HG03103 (cell line): ENCODE measurements around the gene KRT6C.
"Not testable (repeated sequence)": the region's sequence is repeated elsewhere in the genome, so short reads cannot be mapped to it uniquely, and the experiment has no call there.

Experiments
- ATAC-seq: cut with Tn5 transposase; IDR thresholded peaks from one replicate; pipeline ENCODE4 v1.9.1; 2021; ENCODE audit warnings: low read depth; ENCODE audit not compliant: unreplicated experiment

KRT6C gene

DNA sequence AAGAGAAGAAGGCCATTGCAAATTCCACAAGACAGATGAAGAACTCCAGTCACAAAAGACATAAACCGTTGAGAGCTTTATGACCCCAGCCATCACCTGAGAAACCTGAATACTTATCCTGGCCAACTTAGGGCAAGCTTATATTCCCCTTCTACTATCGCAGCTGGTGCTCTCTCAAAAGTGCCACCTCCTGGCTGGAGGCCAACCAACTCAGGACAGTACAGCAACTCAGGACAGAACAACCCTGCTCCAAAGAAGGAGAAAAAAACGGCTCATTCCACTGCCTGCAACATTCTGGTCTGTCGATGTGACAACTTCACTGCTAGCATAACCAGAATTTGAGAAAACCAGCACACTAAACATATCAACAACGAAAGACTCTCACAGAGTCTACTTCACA lies 11.9 kb downstream of the KRT6C start:
- ATAC-seq = no peak

DNA sequence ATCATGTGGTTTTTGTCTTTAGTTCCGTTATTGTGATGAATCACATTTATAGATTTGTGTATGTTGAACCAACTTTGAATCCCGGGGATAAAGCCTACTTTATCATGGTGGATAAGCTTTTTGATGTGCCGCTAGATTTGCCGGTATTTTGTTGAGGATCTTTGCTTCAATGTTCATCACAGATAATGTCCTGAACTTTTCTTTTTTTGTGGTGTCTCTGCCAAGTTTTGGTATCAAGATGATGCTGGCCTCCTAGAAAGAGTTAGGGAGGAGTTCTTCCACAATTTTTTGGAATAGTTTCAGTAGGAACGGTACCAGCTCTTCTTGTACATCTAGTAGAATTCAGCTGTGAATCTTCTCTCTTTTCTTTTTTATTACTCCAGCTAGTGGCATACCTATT lies 14.7 kb downstream of the KRT6C start:
- no peak for ATAC-seq

DNA sequence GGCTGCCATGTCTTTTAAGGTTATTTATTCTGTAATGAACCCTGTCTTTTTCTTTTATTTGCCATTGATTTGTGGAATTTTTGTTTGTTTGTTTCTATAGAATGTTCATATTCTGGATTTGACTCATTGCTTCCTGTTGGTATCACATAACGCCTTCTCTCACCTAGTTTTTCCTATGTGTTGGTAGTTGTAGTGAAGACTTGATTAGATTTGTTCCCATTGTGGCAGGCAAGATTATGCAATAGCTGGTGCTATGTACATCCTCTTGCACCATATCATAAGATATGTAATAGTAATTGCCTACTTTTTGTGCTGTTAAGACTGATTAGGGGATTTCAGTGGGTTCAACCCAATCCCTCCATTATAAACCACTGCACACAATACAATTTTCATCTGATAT lies 17.8 kb downstream of the KRT6C start:
- no peak for ATAC-seq

DNA sequence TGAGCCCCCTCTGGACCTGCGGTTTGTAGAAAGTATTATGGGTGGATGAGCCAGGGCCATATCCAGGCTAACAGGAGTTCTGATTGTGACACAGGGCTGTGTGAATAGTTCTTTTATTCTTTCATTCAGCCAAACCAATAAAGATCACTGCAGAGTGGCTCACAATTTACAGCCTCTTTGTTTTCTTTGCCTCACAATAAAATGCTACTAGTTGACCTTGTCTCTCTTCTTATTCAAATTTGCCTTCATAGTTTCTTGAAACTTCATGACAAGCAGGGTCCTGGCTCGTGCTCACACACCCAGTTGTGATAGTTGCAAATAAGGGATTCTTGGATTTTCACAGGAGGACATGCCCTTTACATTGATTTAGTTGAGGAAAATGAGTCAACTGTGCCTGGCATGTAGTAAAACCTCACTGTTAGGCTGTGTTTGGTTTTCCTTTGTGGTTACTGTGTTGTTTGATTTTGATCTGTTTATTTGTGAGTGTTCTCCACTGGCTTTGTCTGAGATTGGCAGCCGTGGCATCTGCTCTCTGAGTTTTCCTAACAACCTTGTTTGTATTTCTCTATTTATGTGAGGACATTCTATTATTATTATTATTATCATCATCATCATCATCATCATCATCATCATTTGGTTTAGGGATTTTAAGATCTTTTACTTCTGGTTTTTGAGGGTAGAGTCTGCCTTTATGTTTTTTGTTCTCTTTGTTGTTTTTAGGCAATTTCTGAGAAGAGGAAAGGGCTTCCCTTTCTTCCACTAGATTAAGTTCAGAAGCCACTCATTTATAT lies 19.0 kb downstream of the KRT6C start:
- ATAC-seq = no peak

DNA sequence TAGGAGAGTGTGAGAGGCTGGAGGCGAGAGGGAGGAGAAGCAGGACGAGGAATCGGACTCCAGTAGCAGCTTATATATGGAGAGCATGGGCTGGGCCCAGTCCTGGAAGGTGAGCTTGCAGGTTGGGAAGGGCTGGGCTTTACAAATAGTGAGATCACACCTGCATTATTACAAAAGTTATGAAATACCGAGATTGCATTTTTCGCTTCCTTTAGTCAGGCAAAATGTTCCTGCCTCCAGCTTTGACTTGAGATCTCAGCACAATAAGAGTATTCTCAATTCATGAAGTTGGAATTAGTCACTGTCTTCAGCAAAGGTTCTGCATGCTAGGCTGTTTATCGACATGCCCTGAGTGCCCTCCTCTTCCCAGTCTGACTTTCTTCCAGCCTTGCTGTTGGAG lies 21.5 kb downstream of the KRT6C start, which contains the start of gene KRT6B:
KRT6B (minus strand) TSS at position 46 of the 400 bp plus-strand sequence. CDS start 68 bp downstream, outside the sequence.
- ATAC-seq = no peak

DNA sequence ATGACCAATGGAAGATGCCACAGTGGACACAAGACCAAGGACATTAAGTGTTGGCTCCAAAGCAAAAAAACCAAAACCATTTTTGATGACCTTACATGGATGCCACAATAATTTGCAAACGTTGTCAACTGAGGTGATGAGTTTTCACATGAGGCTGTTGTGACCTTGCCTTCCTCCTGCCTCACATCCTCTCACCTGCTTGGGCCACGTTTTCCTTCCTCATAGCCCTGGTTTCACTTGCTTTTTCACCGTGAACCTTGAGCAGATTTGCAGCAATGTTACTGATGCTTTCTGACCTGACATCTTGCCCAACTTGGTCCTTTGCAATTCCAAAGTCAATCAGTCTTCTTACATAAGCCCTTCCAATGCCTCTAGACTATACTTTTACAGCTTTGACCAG lies 25.4 kb downstream of the KRT6C start:
- no peak for ATAC-seq

DNA sequence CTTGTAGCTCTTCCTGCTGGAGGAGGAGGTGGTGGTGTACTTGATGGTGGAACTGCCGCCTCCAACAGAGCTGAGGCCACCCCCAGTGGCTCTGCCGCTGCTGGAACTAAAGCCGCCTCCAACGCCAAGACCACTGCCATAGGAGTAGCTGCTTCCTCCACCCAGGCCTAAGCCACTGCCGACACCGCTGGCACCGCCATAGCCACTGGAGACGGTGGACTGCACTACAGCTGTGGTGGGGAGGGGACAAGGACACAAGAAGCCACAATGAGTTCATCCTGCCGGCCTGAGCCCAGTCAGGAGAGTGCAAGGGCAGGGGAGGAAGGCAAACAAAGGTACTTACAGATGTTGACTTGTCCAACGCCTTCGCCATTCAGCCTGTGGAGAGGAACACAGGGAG lies 26.4 kb downstream of the KRT6C start:
- not testable (repeated sequence) for ATAC-seq

DNA sequence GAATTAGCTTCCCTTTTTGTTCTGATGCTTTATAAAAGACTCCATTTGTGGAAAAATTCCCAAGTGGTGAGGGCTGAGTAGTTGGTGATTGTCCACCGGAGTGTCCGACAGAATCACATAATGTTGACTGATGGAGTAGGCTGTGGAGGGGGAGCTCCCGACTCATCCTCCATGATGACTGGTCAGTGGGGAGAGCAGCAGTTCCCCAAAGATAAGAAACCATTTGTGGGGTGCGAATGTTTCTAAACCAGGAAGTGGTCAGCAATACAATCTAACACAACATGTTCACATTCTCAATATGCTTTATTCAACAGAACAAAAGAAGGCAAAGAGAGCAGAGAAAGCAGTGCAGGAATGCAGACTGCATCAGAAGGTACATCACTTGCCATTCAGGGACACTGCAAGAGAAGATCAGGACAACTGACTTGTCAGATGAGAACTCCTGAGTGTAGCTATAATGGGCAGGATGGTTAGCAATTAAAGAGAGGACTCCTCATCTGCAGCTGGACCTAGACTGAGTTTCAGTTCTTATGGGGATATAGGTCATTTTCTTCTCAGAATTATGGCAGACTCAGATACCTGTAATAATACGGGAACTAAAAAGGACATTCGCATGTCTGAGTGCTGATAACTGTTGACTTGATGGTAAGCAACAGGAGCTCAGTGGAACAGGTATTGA lies 27.1 kb downstream of the KRT6C start:
- ATAC-seq = no peak

DNA sequence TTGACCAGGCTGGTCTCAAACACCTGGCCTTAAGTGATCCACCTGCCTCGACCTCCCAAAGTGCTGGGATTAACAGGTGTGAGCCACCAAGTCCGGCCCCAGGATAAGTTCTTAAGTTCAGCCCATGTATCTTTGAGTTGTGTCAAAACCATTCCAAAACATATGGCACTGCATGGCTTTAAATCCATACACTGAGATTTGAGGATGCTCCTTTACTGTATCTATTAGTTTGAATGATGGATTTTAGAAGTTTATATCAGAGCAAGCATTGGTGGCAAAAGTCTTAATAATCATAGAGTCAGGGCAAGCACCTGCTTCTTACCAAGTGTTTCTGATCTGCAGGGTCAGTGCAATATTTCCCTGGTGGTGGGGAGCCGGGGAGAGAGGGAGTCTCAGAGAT lies 27.7 kb downstream of the KRT6C start:
- no peak for ATAC-seq

DNA sequence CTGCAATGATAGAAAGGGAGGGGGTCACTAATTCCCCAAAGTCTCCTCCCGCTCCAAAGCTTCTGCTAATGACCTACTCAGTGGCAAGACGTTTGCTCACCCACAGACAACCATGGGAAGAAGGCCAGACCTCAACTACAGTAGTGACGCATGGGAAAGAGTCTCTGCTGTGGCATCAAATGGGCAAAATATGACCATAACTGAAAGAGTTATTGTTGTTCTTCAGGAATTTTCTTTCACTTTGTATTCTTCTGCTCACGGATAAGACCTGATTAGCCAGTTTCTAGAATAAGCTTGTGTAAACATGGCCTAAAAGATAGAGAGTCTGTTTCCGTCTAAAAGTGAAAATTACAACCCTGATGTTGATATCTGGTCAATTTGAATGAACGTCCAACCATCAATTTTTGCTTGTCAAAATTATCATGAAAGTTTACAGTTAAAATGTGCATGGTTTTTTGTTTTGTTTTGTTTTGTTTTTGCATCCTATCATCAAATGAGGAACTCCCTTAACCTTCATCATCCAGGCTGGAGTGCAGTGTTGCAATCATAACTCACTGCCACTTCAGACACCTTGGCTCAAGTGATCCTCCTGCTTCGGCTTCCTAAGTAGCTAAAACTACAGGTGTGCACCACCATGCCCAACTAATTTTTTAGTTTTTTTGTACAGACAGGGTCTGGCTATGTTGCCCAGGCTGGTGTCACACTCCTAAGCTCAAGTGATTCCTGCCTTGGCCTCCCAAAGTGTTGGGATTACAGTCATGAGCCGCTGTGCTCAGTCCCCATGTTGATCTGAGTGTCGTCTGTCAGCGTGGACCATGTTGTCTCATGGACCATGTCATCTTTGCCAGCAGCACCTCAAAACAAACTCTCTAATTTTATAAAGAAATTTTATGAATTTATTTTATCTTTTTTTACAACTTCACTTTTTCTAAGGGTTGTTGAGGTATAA lies 28.7 kb downstream of the KRT6C start:
- ATAC-seq = no peak

DNA sequence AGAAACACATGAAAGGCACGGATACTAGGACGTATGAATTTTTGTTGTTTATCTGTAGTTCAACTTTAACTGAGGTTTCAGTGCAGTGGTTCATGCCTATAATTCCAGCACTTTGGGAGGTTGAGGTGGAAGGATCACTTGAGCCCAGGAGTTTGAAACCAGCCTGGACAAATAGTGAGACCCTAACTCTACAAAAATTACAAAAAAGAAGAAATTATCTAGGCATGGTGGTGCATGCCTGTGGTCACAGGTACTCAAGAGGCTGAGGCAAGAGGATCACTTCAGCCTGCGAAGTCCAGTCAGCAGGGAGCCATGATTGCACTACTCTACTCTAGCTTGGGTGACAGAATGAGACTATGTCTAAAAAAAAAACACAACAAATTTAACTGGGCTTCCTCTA lies 29.6 kb downstream of the KRT6C start:
- ATAC-seq = no peak

DNA sequence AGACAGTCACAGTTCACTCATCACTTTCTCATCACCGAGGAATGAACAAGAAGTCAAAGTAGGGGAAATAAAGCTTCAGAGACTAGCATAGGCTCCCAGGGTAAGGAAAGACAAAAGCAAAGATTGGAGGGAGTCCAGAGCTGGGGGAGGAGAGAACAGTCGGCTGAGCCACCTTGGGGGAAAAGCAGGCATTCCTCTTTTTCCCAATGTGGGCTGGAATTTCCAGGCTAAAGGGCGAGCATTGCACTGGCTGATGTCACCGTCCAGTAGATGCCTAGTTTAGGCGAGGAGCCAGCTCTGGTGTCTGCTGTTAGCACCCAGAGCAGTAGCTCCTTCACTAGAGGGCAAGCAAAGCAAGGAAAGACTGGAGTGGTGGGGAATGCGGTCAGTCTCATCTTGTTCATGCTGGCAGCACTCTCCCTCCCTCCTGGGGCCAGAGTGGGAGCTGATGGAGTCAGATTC lies 31.0 kb downstream of the KRT6C start:
- no peak for ATAC-seq

DNA sequence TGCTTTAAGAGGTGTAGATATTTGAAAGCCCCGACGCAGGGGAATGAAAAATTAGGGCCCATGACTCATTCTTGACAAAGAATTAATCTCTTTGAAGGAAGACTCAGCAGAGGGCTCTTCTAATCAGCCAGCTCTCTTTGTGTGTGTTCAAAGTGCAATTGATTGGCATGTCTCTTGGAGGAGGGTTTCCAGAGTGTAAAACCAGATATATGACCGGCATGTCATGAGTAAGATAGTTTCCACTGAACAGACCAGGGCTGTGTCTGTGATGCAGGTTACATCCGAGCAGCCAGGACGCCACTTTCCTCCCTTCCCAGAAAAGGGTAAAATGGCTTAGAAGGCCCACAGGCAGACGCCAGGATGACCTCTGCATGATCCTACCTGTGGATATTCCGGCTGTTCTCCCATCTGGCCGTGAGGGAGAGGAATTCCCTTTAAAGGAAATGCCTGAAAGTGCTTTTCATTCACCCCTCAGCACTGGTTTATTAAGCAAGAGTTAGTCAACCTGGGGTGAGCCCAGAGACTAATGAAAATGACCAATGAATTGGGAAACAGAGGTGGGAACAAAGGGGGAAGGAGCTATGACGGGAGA lies 32.2 kb downstream of the KRT6C start:
- no peak for ATAC-seq

DNA sequence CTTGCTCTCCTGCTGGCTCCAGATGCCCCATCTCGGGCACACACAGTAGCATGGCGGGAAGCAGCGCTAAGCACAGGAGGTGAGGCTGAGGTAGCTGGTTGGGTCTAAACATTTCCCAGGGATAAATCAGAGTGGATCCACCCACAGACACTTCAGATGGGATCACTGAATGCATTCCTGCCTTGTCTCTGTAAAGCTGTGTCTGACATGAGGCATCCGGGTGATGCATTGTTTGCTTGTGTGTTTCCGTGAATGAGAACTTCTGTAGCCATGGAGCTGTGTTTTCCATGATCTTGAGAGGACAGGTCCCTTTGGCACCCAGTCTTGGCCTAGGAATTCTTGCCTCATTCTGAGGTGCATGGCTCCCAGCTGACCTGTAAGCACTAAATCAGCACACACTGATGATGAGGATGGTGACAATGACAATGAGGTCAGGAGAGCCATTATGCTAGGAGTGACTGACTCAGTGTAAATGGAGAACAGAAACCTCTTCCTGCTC lies 32.7 kb downstream of the KRT6C start:
- ATAC-seq = no peak

DNA sequence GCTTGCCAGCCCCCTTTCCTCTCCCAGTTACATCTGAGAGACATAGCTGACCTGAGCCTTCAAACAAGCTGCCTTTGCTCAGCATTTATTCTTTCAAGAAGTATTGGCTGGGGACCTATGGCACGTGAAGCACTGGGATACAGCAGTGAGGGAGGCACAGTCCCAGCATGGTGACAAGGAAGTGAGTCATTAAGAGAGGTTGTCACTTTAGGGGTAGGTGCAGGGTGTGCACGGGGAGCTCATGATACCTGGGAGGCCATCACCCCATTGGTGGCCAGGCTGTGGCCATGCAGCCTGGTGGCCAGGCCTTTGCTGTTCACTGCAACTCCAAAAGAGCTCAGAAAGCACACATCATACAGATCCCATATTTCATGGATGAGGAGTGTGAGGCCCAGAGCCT lies 33.8 kb downstream of the KRT6C start:
- no peak for ATAC-seq

DNA sequence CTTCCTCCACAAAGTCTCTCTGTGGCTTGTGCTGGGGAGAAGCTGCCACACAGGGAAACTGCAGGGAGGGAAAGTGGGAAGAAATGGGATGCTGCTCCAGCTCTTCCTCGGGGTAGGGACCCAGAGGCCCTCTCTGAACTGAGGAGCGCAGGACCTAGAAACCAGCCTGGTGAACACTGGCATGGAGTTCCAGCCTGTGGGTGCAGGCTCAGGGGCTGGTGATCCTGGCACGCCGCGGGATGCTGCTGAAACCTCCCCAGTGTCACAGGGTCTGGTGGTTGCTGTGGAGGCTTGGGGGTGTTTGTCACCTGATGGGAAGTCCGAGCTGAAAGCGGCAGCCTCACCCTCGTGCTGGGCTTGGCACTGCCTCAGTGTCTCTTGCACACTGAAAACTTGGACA lies 34.2 kb downstream of the KRT6C start:
- no peak for ATAC-seq

DNA sequence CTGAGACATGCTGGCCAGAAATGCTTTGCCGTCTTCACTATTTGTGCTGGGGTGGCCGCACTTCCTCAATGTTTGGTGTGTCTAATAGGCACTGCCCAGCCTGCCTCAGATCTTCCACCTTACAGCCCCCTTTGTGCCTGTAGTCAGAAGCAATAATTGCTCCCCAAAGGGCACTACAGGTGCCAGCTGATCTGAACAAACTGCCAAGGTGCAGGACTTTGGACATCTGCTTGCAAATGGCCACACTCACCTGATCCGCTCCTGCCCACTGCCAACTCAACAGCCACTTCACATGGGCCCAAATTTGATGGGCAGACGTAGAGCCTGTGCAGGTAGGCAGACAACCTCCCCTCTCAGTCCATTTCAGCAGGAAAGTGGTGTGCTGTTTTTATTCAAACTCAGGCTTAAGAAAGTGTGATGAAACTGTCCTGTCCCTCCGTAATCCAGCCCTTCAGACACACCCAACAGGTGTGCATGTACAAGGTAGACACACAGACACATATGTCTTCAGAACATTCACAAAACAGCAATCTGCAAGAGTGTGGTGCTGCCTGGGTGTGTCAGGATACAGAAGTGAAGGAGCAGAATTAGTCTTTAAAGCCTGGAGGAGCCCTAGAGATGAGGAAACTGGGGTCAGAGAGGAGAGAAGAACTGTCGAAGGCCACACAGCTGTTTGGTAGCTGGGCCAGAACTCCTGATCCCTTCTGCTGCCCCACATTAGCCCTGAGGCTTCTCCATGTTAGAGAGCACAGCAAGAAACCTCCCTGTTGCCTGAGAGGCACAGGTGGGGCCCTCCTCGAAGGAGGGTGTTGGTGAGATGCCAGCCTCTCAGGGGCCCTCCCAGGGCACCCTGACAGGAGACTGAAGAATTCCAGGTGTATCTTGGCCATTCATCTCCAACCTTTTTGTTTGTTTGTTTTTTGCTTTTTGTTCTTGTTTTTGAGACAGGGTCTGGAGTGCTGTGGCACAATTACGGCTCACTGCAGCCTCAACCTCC lies 35.0 kb downstream of the KRT6C start:
- ATAC-seq = no peak

DNA sequence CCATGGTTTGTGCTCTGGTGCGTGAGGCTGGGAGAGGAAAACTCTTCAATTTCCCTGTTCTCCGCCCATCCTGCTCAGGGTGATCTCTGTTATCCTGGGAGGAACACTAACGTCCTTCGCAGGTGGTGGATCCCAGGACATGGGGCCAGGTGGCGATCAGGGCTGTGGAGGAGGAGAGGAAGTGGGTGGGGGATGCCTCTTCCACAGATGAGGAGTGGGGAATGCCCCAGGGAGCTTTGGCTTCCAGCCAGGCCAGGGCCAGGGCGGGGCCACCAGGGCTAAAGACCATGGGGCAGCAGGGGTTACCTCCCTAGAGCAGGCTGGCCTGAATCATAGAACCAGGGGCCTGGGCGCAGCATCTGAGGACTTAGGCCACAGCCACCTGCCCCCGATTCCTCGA lies 36.1 kb downstream of the KRT6C start:
- no peak for ATAC-seq

DNA sequence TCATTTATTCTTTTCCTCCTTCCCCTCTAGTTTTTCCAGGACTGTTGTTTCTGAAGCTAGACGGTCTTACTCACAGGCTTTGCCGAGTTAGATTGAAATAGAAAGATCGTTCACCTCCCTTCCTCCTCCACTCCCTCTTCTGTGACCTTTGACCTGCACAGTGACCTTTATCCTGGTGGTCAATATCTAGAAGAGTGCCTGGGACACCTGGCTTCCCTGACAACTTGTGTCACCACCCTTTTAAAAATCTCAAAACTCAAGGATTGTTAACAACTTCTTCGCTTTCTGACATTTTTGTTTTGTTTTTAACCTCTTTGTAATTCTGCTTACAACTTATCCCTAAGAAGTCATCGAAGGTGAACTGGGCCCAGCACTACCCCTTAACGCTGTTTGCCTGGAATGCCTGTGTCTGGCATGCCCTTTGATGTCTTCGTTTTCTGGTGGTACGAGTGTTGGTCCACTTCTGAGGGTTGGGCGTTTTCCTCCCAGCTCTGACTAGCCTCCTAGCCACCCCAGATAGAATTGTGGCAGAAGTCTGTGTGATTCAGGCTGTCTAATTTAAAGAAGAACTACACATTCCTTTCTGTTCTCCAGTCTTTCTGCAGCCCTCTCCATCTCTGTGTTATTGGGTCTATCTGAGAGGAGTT lies 36.7 kb downstream of the KRT6C start:
- no peak for ATAC-seq
